HEK293 (cell line): Measurements from ENCODE around the gene PITHD1.

ENCODE experiments used
- HOXC10 ChIP-seq: sonication (generic); formaldehyde crosslinking; IDR thresholded peaks from 2 replicates; pipeline ENCODE4 v1.8.1; 2023; ENCODE audit warnings: mild to moderate bottlenecking, missing genetic modification reagents
- KLF1 ChIP-seq: fragments of 450-650 bp; formaldehyde crosslinking; IDR thresholded peaks from 2 replicates; pipeline ENCODE4 v1.5.1; 2016; ENCODE audit warnings: missing biosample characterization, missing genetic modification characterization
- KLF7 ChIP-seq: fragments of 450-650 bp; formaldehyde crosslinking; IDR thresholded peaks from 2 replicates; pipeline ENCODE4 v1.5.1; 2016; ENCODE audit warnings: missing biosample characterization, missing genetic modification characterization, borderline replicate concordance
- KLF9 ChIP-seq: fragments of 450-650 bp; formaldehyde crosslinking; IDR thresholded peaks from 2 replicates; pipeline ENCODE4 v1.5.1; 2016; ENCODE audit warnings: missing biosample characterization, missing genetic modification characterization, low read depth
- ZEB2 ChIP-seq: fragments of 450-650 bp; formaldehyde crosslinking; IDR thresholded peaks from 2 replicates; pipeline ENCODE4 v1.5.1; 2016; ENCODE audit warnings: missing biosample characterization, missing genetic modification characterization
- ZFP69B ChIP-seq: fragments of 450-650 bp; formaldehyde crosslinking; IDR thresholded peaks from 2 replicates; pipeline ENCODE4 v1.5.1; 2016; ENCODE audit warnings: missing biosample characterization, missing genetic modification characterization
- ZNF19 ChIP-seq: fragments of 450-650 bp; formaldehyde crosslinking; IDR thresholded peaks from 2 replicates; pipeline ENCODE4; 2016; ENCODE audit warnings: missing biosample characterization, missing genetic modification characterization, low read depth
- ZNF274 ChIP-seq, 2 experiments: fragments of 200-500 bp in 1 of 2; fragments of 450-650 bp in 1 of 2; sonication (Bioruptor generic) in 1 of 2; formaldehyde crosslinking in 1 of 2; IDR thresholded peaks; 2 replicates each; pipeline versions ENCODE4 v1.5.1 to v1.6.1; 2014 to 2016; ENCODE audit warnings: borderline replicate concordance in 1 of 2, inconsistent platforms in 1 of 2, low read length in 1 of 2, missing biosample characterization in 1 of 2, missing genetic modification characterization in 1 of 2
- ZNF501 ChIP-seq: fragments of 450-650 bp; formaldehyde crosslinking; IDR thresholded peaks from 2 replicates; pipeline ENCODE4 v1.5.1; 2016; ENCODE audit warnings: missing biosample characterization, missing genetic modification characterization
- ZNF558 ChIP-seq: fragments of 450-650 bp; formaldehyde crosslinking; IDR thresholded peaks from 2 replicates; pipeline ENCODE4 v1.5.1; 2016; ENCODE audit warnings: missing biosample characterization, missing genetic modification characterization
- ZNF623 ChIP-seq: fragments of 450-650 bp; formaldehyde crosslinking; IDR thresholded peaks from 2 replicates; pipeline ENCODE4 v1.5.1; 2016; ENCODE audit warnings: missing biosample characterization, missing genetic modification characterization
- ZNF654 ChIP-seq: fragments of 450-650 bp; formaldehyde crosslinking; IDR thresholded peaks from 2 replicates; pipeline ENCODE4 v1.5.1; 2016; ENCODE audit warnings: low read depth, missing biosample characterization, missing genetic modification characterization
- ZNF664 ChIP-seq: fragments of 450-650 bp; formaldehyde crosslinking; IDR thresholded peaks from 2 replicates; pipeline ENCODE4 v1.5.1; 2016; ENCODE audit warnings: missing biosample characterization, missing genetic modification characterization
- ZNF701 ChIP-seq: fragments of 450-650 bp; formaldehyde crosslinking; IDR thresholded peaks from 2 replicates; pipeline ENCODE4 v1.5.1; 2016; ENCODE audit warnings: missing biosample characterization, missing genetic modification characterization
- ZNF776 ChIP-seq: fragments of 450-650 bp; formaldehyde crosslinking; IDR thresholded peaks from 2 replicates; pipeline ENCODE4 v1.5.0; 2017; ENCODE audit warnings: missing biosample characterization, missing genetic modification characterization, borderline replicate concordance
- ZNF777 ChIP-seq: fragments of 450-650 bp; formaldehyde crosslinking; IDR thresholded peaks from 2 replicates; pipeline ENCODE4 v1.5.1; 2017; ENCODE audit warnings: missing biosample characterization, missing genetic modification characterization, borderline replicate concordance
- TF ChIP-seq, protein P1 (sequence below): fragments of 450-650 bp; formaldehyde crosslinking; IDR thresholded peaks from 2 replicates; pipeline ENCODE4 v1.5.1; 2016; ENCODE audit warnings: missing biosample characterization, missing genetic modification characterization
- TF ChIP-seq, protein P2 (sequence below): fragments of 450-650 bp; formaldehyde crosslinking; IDR thresholded peaks from 2 replicates; pipeline ENCODE4 v1.5.1; 2016; ENCODE audit warnings: missing biosample characterization, missing genetic modification characterization, borderline replicate concordance
- TF ChIP-seq, protein P3 (sequence below): fragments of 450-650 bp; formaldehyde crosslinking; IDR thresholded peaks from 2 replicates; pipeline ENCODE4 v1.5.1; 2016; ENCODE audit warnings: missing biosample characterization, missing genetic modification characterization
- TF ChIP-seq, protein P4 (sequence below): fragments of 450-650 bp; formaldehyde crosslinking; IDR thresholded peaks from 2 replicates; pipeline ENCODE4 v1.5.1; 2017; ENCODE audit warnings: missing biosample characterization, missing genetic modification characterization
- TF ChIP-seq, protein P5 (sequence below): fragments of 450-650 bp; formaldehyde crosslinking; IDR thresholded peaks from 2 replicates; pipeline ENCODE4 v1.5.1; 2016; ENCODE audit warnings: missing biosample characterization, missing genetic modification characterization
- TF ChIP-seq, protein P6 (sequence below): fragments of 450-650 bp; formaldehyde crosslinking; IDR thresholded peaks from 2 replicates; pipeline ENCODE4 v1.5.1; 2016; ENCODE audit warnings: missing biosample characterization, missing genetic modification characterization, low read depth
- TF ChIP-seq, protein P7 (sequence below): fragments of 450-650 bp; formaldehyde crosslinking; IDR thresholded peaks from 2 replicates; pipeline ENCODE4 v1.5.1; 2017; ENCODE audit warnings: missing biosample characterization, missing genetic modification characterization
- TF ChIP-seq, protein P8 (sequence below): fragments of 450-650 bp; formaldehyde crosslinking; IDR thresholded peaks from 2 replicates; pipeline ENCODE4 v1.5.1; 2017; ENCODE audit warnings: missing biosample characterization, missing genetic modification characterization

PITHD1 gene

DNA sequence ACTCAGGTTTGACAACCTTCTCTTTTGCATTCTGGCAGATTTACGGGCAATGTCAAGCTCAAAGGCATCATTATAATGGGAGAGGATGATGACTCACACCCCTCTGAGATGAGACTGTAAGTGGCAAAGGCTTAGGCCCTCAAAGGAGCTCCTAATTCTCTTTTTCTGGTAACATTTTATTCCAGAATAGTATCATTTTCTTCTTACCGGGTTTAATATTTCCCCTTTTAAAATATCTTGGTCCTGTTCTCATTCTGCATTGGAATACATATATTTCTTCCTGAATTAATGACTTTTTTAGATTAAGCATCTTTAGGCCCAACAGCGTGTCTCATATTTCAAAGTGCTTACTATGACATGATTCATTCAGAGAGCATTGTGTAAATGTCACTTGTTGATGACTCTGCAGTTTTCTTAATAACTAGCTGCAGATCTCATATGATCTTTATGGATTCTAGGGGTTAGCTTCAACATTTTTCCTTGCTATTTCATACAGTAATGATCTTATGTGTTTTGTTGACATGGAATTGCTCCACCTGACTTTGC lies 1.7 kb downstream of the PITHD1 start (continued):
- TF ChIP-seq, protein P1, sequence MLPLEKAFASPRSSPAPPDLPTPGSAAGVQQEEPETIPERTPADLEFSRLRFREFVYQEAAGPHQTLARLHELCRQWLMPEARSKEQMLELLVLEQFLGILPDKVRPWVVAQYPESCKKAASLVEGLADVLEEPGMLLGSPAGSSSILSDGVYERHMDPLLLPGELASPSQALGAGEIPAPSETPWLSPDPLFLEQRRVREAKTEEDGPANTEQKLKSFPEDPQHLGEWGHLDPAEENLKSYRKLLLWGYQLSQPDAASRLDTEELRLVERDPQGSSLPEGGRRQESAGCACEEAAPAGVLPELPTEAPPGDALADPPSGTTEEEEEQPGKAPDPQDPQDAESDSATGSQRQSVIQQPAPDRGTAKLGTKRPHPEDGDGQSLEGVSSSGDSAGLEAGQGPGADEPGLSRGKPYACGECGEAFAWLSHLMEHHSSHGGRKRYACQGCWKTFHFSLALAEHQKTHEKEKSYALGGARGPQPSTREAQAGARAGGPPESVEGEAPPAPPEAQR (tag by site-specific recombination): no peak
- TF ChIP-seq, protein P2, sequence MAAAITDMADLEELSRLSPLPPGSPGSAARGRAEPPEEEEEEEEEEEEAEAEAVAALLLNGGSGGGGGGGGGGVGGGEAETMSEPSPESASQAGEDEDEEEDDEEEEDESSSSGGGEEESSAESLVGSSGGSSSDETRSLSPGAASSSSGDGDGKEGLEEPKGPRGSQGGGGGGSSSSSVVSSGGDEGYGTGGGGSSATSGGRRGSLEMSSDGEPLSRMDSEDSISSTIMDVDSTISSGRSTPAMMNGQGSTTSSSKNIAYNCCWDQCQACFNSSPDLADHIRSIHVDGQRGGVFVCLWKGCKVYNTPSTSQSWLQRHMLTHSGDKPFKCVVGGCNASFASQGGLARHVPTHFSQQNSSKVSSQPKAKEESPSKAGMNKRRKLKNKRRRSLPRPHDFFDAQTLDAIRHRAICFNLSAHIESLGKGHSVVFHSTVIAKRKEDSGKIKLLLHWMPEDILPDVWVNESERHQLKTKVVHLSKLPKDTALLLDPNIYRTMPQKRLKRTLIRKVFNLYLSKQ (tag by site-specific recombination): no peak
- TF ChIP-seq, protein P3, sequence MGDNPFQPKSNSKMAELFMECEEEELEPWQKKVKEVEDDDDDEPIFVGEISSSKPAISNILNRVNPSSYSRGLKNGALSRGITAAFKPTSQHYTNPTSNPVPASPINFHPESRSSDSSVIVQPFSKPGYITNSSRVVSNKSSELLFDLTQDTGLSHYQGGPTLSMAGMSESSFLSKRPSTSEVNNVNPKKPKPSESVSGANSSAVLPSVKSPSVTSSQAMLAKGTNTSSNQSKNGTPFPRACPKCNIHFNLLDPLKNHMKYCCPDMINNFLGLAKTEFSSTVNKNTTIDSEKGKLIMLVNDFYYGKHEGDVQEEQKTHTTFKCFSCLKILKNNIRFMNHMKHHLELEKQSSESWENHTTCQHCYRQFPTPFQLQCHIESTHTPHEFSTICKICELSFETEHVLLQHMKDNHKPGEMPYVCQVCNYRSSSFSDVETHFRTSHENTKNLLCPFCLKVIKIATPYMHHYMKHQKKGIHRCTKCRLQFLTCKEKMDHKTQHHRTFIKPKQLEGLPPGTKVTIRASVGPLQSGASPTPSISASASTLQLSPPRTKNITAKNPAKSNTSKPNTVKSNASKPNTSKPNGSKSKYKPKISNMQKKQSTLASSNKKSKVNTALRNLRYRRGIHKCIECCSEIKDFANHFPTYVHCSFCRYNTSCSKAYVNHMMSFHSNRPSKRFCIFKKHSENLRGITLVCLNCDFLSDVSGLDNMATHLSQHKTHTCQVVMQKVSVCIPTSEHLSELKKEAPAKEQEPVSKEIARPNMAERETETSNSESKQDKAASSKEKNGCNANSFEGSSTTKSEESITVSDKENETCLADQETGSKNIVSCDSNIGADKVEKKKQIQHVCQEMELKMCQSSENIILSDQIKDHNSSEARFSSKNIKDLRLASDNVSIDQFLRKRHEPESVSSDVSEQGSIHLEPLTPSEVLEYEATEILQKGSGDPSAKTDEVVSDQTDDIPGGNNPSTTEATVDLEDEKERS (tag by site-specific recombination): no peak
- no peak for TF ChIP-seq HOXC10
- TF ChIP-seq, protein P4, sequence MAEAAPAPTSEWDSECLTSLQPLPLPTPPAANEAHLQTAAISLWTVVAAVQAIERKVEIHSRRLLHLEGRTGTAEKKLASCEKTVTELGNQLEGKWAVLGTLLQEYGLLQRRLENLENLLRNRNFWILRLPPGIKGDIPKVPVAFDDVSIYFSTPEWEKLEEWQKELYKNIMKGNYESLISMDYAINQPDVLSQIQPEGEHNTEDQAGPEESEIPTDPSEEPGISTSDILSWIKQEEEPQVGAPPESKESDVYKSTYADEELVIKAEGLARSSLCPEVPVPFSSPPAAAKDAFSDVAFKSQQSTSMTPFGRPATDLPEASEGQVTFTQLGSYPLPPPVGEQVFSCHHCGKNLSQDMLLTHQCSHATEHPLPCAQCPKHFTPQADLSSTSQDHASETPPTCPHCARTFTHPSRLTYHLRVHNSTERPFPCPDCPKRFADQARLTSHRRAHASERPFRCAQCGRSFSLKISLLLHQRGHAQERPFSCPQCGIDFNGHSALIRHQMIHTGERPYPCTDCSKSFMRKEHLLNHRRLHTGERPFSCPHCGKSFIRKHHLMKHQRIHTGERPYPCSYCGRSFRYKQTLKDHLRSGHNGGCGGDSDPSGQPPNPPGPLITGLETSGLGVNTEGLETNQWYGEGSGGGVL: no peak
- TF ChIP-seq ZNF558: peak; percentile 53; the same call in 1 of the 2 replicates
- TF ChIP-seq ZEB2 (tag by site-specific recombination): peak; percentile 77
- TF ChIP-seq ZNF274 (IDR thresholded peaks at IDR 0.05; ENCODE audit: low read length): no peak
- no peak for TF ChIP-seq ZNF274 (tag by site-specific recombination; IDR thresholded peaks at IDR 0.05; ENCODE audit: borderline replicate concordance)
- 0 out of 2 replicates have a peak, but pooled peaks have one; percentile 15 for TF ChIP-seq ZFP69B (tag by site-specific recombination)
- TF ChIP-seq ZNF654: no peak
- no peak for TF ChIP-seq ZNF776
- peak; percentile 24; the same call in 1 of the 2 replicates for TF ChIP-seq ZNF501 (tag by site-specific recombination)
- TF ChIP-seq, protein P5, sequence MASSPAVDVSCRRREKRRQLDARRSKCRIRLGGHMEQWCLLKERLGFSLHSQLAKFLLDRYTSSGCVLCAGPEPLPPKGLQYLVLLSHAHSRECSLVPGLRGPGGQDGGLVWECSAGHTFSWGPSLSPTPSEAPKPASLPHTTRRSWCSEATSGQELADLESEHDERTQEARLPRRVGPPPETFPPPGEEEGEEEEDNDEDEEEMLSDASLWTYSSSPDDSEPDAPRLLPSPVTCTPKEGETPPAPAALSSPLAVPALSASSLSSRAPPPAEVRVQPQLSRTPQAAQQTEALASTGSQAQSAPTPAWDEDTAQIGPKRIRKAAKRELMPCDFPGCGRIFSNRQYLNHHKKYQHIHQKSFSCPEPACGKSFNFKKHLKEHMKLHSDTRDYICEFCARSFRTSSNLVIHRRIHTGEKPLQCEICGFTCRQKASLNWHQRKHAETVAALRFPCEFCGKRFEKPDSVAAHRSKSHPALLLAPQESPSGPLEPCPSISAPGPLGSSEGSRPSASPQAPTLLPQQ (tag by site-specific recombination): peak; percentile 56; the same call in 1 of the 2 replicates
- TF ChIP-seq ZNF19 (tag by site-specific recombination): no peak
- no peak for TF ChIP-seq ZNF701 (tag by site-specific recombination)
- no peak for TF ChIP-seq ZNF777 (tag by site-specific recombination)
- no peak for TF ChIP-seq KLF9 (tag by site-specific recombination)
- TF ChIP-seq, protein P6, sequence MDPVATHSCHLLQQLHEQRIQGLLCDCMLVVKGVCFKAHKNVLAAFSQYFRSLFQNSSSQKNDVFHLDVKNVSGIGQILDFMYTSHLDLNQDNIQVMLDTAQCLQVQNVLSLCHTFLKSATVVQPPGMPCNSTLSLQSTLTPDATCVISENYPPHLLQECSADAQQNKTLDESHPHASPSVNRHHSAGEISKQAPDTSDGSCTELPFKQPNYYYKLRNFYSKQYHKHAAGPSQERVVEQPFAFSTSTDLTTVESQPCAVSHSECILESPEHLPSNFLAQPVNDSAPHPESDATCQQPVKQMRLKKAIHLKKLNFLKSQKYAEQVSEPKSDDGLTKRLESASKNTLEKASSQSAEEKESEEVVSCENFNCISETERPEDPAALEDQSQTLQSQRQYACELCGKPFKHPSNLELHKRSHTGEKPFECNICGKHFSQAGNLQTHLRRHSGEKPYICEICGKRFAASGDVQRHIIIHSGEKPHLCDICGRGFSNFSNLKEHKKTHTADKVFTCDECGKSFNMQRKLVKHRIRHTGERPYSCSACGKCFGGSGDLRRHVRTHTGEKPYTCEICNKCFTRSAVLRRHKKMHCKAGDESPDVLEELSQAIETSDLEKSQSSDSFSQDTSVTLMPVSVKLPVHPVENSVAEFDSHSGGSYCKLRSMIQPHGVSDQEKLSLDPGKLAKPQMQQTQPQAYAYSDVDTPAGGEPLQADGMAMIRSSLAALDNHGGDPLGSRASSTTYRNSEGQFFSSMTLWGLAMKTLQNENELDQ: no peak
- TF ChIP-seq, protein P7, sequence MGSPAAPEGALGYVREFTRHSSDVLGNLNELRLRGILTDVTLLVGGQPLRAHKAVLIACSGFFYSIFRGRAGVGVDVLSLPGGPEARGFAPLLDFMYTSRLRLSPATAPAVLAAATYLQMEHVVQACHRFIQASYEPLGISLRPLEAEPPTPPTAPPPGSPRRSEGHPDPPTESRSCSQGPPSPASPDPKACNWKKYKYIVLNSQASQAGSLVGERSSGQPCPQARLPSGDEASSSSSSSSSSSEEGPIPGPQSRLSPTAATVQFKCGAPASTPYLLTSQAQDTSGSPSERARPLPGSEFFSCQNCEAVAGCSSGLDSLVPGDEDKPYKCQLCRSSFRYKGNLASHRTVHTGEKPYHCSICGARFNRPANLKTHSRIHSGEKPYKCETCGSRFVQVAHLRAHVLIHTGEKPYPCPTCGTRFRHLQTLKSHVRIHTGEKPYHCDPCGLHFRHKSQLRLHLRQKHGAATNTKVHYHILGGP: no peak
- TF ChIP-seq KLF7 (tag by site-specific recombination): no peak
- TF ChIP-seq KLF1 (tag by site-specific recombination): no peak
- peak; percentile 32 for TF ChIP-seq ZNF664
- TF ChIP-seq ZNF623 (tag by site-specific recombination): peak; percentile 9; the same call in 1 of the 2 replicates
- TF ChIP-seq, protein P8, sequence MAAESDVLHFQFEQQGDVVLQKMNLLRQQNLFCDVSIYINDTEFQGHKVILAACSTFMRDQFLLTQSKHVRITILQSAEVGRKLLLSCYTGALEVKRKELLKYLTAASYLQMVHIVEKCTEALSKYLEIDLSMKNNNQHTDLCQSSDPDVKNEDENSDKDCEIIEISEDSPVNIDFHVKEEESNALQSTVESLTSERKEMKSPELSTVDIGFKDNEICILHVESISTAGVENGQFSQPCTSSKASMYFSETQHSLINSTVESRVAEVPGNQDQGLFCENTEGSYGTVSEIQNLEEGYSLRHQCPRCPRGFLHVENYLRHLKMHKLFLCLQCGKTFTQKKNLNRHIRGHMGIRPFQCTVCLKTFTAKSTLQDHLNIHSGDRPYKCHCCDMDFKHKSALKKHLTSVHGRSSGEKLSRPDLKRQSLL (tag by site-specific recombination): no peak
